ENCODE measurements around the gene AMDHD2. TPM values are rescaled to one million over a fixed set of nuclear protein-coding genes. Genes with fewer than 3 reads are reported as not detected.
"Not testable (repeated sequence)": the region's sequence is repeated elsewhere in the genome, so short reads cannot be mapped to it uniquely, and the experiment has no call there.

Gene AMDHD2
- total RNA-seq, 4 donors from 2014 or later: 26.7 to 35.9 (median 30.7) TPM

DNA sequence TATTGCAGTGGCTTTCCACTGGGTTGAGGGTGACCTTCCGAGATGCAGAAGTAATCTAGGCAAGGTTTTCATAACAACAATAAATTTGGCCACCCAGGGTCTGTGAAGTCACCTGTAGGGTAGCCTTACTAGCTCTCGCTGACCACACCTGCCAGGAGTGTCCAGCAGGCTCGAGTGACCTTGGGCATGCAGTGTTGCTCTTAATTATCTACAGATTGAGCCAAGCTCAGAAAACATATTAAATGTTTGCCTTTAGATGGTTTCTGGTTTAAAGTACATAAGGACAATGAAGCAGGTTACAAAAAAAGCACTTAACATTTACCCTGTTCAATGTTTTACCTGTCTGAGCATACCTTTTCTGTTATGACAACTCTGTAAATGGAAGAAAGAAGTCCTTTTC is 43.4 kb upstream of the AMDHD2 start:
- TF ChIP-seq, protein P1, sequence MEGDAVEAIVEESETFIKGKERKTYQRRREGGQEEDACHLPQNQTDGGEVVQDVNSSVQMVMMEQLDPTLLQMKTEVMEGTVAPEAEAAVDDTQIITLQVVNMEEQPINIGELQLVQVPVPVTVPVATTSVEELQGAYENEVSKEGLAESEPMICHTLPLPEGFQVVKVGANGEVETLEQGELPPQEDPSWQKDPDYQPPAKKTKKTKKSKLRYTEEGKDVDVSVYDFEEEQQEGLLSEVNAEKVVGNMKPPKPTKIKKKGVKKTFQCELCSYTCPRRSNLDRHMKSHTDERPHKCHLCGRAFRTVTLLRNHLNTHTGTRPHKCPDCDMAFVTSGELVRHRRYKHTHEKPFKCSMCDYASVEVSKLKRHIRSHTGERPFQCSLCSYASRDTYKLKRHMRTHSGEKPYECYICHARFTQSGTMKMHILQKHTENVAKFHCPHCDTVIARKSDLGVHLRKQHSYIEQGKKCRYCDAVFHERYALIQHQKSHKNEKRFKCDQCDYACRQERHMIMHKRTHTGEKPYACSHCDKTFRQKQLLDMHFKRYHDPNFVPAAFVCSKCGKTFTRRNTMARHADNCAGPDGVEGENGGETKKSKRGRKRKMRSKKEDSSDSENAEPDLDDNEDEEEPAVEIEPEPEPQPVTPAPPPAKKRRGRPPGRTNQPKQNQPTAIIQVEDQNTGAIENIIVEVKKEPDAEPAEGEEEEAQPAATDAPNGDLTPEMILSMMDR (IDR thresholded peaks at IDR 0.05): no peak
- DNase-seq (ENCODE audit: low spot score): no peak
- ATAC-seq (ENCODE audit: low FRiP score): no peak

DNA sequence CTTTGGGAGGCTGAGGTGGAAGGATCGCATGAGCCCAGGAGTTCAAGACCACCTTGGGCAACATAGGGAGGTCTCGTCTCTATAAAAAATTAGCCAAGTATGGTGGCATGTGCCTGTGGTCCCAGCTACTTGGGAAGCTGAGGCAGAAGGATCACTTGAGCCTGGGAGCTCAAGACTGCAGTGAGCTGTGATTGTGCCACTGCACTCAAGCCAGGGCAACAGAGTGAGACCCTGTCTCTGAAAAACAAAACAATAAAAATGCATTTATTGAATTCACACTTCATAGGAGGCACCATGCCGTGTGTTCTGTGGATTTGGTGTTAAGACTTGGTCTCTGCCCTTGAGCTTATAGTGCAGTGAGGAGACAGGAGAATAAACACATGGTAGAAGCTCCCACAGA is 42.8 kb upstream of the AMDHD2 start:
- TF ChIP-seq, protein P1 (IDR thresholded peaks at IDR 0.05): no peak

DNA sequence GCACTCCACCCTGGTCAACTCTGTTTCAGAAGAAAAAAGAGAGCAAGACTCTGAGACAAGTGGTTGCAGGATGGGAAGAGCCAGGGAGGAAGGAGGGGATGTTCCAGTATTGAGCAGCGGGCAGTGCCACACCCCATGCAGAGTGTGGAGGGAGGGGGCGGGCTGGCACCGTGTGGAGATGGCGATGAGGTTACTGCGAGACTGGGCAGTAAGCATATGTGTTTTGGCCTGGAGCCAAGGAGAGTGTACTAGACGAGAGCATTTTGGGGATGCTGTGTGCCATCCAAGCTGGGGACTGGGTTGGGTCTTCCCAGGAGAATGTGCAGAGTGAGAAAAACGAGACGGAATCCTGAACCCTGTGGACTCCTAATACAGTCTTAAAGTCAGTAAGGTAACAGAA is 41.9 kb upstream of the AMDHD2 start:
- DNase-seq (ENCODE audit: low spot score) (no peak), ATAC-seq (ENCODE audit: low FRiP score) (no peak)
- TF ChIP-seq, protein P1 (IDR thresholded peaks at IDR 0.05): no peak

More for the DNA sequence above, 42.8 kb upstream of the AMDHD2 start:
- DNase-seq (ENCODE audit: low spot score) (no peak), ATAC-seq (ENCODE audit: low FRiP score) (no peak)

DNA sequence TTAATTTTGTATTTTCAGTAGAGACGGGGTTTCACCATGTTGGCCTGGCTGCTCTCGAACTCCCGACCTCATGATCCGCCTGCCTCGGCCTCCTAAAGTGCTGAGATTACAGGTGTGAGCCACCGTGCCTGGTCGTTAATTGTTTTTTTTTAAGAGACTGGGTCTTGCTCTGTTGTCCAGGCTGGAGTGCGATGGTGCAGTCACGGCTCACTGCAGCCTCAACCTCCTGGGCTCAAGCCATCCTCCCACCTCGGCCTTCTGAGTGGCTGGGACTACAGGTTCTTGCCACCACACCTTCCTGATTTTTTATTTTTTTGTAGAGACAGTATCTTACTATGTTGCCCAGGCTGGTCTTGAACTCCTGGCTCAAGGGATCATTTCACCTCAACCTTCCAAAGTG is 40.2 kb upstream of the AMDHD2 start:
- DNase-seq (ENCODE audit: low spot score); ATAC-seq (ENCODE audit: low FRiP score): not testable (repeated sequence)

DNA sequence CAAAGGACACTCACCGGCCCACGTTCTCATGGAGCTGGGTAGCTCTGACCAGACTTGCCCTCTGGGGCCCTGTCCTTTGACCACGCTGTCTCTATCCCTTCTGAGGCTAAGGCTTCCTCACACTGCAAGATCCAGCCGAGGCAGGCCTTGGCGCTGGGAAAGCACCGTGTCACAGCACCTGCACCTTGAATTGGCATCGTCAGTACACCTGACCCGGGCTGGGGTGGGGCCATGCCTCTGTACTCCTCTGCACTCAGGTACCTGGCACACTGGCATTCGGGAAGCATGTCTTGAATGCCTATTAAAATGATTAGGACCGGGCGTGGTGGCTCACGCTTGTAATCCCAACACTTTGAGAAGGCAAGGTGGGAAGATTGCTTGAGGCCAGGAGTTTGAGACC is 39.2 kb upstream of the AMDHD2 start:
- ATAC-seq (ENCODE audit: low FRiP score): no peak
- no peak for DNase-seq (ENCODE audit: low spot score)
- TF ChIP-seq, protein P1 (IDR thresholded peaks at IDR 0.05): no peak

DNA sequence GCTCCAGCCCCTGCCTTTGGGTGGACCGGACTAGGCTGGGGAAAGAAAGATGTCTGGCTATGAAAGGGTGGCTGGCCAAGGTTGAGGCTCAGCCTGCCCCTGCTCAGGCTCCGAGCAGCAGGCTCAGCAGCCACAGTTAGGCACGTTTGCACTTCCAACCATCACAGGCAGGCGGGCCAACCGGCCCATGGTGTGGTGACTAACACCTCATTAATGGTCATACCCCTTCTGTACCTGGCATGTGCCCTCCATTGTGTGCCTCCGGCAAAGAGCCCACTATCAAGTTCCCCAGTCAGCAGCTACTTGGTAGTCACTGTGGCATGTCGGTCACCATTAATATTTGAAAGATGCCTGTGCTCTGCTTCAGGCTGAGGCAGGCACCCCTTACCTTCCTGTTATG is 38.5 kb upstream of the AMDHD2 start:
- TF ChIP-seq, protein P1 (IDR thresholded peaks at IDR 0.05): no peak
- DNase-seq (ENCODE audit: low spot score): no peak
- no peak for ATAC-seq (ENCODE audit: low FRiP score)

DNA sequence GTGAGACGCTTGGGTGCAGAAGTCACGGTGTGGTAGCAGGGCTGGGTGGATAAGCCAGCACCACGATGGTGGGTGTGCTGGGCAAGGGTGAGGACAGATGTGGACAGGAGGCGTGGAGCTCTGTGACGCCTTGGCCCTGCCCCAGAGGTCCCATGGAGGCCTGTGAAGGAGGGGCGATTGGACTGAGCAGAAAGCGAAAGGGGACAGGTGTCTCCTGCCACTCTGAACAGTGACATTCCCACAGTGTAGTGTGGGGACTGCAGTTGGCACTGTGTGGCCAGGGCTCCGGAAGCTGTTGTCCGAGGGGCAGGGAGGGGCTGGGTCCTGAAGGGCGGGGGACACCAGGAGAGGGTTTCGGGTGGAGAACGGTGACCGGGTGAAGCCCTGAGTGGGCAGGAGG is 37.9 kb upstream of the AMDHD2 start:
- TF ChIP-seq, protein P1 (IDR thresholded peaks at IDR 0.05): no peak
- DNase-seq (ENCODE audit: low spot score) (no peak), ATAC-seq (ENCODE audit: low FRiP score) (no peak)
